Activated naive CD4-positive, alpha-beta T cell treated with anti-CD3 and anti-CD28 coated beads, Interleukin-2, amount 50 U/mL, for 16 hours (primary cell): ENCODE measurements around the gene BHLHE41.

Source experiments
- DNase-seq: peaks from one replicate; pipeline ENCODE4 v3.0.0-alpha.2; 2020

BHLHE41 gene

GRCh38 chr12:26113853-26114719 lies 10.8 kb downstream of the BHLHE41 start:
- peak; percentile 82 for DNase-seq

GRCh38 chr12:26113181-26113654 lies 11.6 kb downstream of the BHLHE41 start:
- DNase-seq = no peak

GRCh38 chr12:26112703-26113147 lies 12.1 kb downstream of the BHLHE41 start:
- DNase-seq = no peak

- no peak for DNase-seq
These were observed 12.6 kb downstream of the BHLHE41 start for GRCh38 chr12:26112232-26112631.

GRCh38 chr12:26109343-26109881 lies 15.4 kb downstream of the BHLHE41 start:
- DNase-seq = no peak

GRCh38 chr12:26108915-26109314 lies 15.9 kb downstream of the BHLHE41 start:
- no peak for DNase-seq

- no peak for DNase-seq
These were observed 18.5 kb downstream of the BHLHE41 start for GRCh38 chr12:26106347-26106746.

- DNase-seq = no peak
These were observed 21.9 kb downstream of the BHLHE41 start for GRCh38 chr12:26102953-26103352.

GRCh38 chr12:26101763-26102162 lies 23.1 kb downstream of the BHLHE41 start:
- DNase-seq = no peak

- DNase-seq = no peak
These were observed 23.5 kb downstream of the BHLHE41 start for GRCh38 chr12:26101350-26101734.

- DNase-seq = no peak
These were observed 24.0 kb downstream of the BHLHE41 start for GRCh38 chr12:26100666-26101349.

- peak; percentile 52 for DNase-seq
These were observed 27.6 kb downstream of the BHLHE41 start for GRCh38 chr12:26097046-26097878.

GRCh38 chr12:26096036-26096435 lies 28.8 kb downstream of the BHLHE41 start:
- DNase-seq = no peak

- no peak for DNase-seq
These were observed 29.7 kb downstream of the BHLHE41 start for GRCh38 chr12:26095186-26095585.

- DNase-seq = no peak
These were observed 32.3 kb downstream of the BHLHE41 start for GRCh38 chr12:26092346-26093105.

GRCh38 chr12:26091822-26092221 lies 33.0 kb downstream of the BHLHE41 start:
- no peak for DNase-seq

GRCh38 chr12:26090836-26091510 lies 33.9 kb downstream of the BHLHE41 start:
- no peak for DNase-seq

GRCh38 chr12:26088998-26089397 lies 35.8 kb downstream of the BHLHE41 start:
- DNase-seq = no peak

GRCh38 chr12:26086936-26087335 lies 37.9 kb downstream of the BHLHE41 start:
- no peak for DNase-seq

- DNase-seq = no peak
These were observed 43.9 kb downstream of the BHLHE41 start for GRCh38 chr12:26080911-26081310.

- no peak for DNase-seq
These were observed 46.7 kb downstream of the BHLHE41 start for GRCh38 chr12:26077915-26078702.
